GM18505 (cell line): ENCODE data around the gene CTNNAL1.
"Not testable (repeated sequence)": the region's sequence is repeated elsewhere in the genome, so short reads cannot be mapped to it uniquely, and the experiment has no call there.

ENCODE experiments used
- ATAC-seq: cut with Tn5 transposase; IDR thresholded peaks from one replicate; pipeline ENCODE4 v1.9.1; 2021; ENCODE audit not compliant: unreplicated experiment
- POLR2A ChIP-seq: IDR thresholded peaks from 4 replicates; pipeline ENCODE4 v1.6.1; 2011; ENCODE audit warnings: borderline replicate concordance; ENCODE audit not compliant: insufficient read depth, insufficient read length; ENCODE audit errors: extremely low read depth

CTNNAL1 gene

DNA sequence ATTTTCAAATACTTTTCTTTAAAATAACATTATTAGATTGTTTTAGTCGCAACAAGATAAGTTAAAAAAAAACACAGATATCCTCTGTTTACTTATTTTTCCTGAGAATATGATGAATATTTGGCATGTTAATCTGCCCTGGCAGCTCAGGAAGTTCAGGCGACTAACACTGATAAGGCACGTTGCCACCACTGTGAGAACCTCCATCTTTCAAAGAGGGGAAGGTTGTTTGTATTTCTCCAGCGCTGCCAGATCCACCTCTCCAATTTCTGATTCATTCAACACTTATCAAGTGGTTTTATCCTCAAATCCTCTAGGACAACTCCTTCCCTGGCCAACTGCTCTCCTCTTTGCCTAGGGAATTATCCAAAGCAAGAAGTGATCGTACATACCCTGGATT is 21.8 kb downstream of the CTNNAL1 start:
- TF ChIP-seq POLR2A, result no peak
- ATAC-seq, result no peak

DNA sequence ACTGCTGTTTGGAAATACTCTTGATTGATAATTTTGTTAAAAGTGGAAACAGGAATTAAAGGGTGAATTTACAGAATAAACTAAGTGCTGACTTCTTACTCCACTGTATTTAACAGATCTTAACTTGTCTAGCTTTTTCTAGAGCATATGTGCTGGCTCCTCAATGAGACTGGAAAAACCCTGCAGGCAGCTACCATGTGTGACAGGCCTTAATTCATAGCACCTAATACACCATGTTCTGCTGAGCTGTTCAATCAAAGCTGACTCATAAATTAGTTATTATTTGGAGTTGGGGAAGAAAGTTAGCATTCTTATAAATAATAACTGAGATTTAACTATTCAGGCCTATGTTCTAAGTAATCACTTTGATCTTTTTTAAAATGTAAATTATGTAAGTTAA is 29.4 kb downstream of the CTNNAL1 start:
- TF ChIP-seq POLR2A, result no peak
- ATAC-seq, result no peak

DNA sequence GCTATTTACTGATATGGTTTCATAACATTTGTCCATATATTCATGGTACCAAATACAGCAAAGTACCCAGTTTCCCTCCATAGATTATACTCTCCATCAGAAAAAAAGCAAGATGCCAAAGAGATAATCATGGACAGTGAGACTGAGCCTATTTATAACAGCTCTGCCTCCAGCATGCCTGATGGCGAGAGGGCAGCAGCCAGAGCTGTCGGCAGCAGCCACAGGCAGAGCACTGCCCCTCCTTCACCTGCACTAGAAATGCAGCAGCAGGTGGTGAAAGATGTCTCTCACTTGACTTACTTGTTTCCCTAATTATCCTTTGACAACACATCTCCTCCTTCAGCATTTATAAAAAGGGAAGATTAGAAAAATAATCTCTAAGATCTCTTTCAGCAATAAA is 32.4 kb downstream of the CTNNAL1 start:
- no peak for ATAC-seq
- TF ChIP-seq POLR2A, result no peak

DNA sequence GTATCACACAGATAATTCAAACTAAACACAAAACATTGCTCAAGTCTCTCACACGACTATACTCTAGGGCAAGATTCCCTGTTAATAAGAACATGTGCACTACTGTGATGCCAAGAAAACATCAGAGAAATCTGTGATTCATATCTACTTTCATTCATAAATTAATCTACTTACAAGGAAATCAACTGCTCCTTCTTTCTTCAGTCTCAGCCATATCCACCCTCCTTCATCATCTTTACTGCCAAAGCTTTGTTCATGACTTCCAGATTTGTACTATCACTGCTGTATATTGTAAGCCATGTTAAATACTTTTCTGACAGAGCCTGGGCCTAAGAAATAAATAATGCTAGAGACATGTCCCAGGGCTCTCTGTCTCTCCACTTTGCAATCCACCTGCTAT is 35.1 kb downstream of the CTNNAL1 start:
- ATAC-seq, result no peak
- TF ChIP-seq POLR2A, result no peak

DNA sequence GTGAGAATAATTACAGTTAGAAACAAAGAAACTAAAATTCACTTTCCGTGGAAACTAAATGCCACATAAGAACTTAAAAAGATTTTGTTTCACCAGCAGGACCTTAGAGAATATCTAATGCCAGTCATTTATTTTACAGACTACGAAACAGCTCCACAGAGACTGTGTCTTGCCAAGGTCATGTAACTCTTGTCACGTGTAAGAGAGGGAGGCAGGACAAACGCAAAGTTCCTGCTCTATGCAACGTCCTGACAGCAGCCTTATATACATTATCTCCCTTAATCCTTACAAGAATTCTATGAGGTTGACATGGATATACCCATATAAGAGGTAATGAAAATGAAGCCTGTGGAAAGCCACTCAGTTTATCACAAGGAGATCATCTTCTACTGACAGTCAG is 39.4 kb downstream of the CTNNAL1 start:
- ATAC-seq, result no peak
- TF ChIP-seq POLR2A, result no peak

DNA sequence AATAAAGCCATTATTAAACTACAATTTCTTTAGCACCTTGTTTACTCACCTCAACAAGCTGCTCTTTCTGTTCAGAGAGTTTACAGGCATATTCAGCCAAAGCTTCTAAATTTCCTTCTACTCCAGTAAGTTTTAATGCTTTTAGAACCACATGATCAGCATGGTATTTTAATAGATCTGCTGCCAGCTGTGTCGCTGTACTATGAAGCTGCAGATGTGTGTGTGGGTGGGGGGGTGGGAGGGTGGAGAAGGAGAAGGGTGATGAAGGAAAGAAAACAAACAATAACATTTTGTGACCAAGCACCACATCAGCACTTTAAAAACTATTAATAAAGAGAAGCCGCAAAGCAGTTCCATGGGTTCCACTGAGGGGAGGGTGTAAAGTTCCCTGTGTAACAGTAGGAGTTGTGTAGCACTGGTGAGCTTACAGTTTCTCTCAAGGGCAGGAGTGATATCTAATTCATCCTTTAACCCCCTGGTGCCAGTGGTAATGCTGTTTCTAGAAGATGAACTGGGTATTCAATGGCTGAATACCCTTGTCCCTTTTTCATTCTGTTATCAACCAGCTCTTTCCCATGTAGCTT is 40.6 kb downstream of the CTNNAL1 start:
- ATAC-seq, result no peak
- TF ChIP-seq POLR2A, result no peak

DNA sequence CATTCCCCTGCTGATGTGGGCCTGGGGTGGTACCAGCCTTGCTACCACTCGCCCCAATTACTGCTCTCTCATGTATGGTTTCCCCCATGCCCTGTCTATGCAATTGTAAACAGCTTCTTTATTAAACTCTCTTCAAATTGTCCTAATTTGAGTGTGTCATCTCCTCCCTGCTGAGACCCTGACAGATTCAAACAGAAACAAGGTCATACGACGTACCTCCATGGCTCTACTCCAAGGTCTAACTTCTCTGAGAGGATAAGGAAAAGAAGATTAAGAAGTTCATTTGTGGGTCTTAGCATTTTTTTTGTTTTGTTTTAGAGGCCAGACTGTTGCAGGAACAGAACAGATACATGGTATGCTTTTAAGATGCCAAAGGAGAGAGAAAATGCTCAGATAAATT is 41.1 kb downstream of the CTNNAL1 start:
- TF ChIP-seq POLR2A, result no peak
- no peak for ATAC-seq

DNA sequence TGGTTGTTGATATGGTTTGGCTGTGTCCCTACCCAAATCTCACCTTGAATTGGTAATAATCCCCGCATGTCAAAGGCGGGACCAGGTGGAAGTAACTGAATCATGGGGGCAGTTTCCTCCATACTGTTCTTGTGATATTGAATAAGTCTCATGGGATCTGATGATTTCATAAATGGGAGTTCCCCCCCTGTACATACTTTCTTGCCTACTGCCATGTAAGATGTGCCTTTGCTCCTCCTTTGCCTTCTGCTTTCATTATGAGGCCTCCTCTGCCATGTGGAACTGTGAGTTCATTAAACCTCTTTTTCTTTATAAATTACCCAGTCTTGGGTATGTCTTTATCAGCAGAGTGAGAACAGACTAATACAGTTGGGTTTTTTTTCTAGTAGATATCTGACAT is 41.9 kb downstream of the CTNNAL1 start:
- not testable (repeated sequence) for ATAC-seq

DNA sequence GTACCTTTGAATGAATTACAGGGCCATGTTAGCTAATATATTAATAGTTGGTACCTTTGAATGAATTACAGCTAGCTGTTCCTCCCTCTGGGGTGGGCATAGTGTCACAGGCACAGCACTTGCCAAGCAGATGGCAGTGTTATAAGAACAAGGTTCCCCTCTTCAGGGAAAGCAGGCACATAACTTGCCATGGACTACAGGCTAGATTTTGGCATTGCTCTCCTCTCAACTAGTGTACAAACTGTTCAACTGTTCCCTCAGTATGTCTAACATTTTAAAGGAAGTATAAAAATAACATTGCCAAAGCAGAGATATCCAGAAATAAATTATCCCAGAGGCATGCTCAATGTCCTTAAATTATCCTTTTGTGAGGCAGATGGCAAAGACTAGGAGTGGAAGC is 45.4 kb downstream of the CTNNAL1 start:
- no peak for TF ChIP-seq POLR2A
- no peak for ATAC-seq

DNA sequence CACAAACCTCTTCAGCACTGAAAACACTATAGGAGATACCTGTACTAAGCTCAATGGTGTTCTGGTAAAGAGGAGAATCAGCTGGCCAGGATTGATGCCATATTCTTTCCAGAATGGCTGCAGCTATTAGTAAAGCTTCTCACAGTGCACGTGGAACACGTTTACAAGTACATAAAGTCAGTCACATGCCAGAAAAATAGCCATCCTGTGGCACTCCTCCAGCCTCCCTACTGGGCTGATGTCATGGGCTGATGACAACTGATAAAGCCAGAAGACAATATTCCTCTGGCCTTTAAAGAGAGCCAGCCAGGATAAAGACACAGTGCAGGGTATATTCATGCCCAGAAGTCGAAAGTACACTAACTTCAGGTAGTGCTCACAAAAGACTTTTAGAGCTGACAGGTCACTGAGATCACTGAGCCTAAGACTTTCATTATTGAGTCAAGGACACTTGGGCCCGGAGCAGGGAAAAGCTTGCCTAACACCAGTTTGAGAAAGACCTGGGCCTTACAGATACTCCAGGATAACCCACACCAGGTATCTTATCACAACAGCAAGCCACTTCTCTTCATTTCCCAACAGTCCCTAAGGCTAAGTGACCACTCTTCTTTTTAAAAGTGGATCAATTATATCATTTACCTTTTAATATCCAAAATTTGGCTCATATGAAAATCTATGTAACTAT is 49.7 kb downstream of the CTNNAL1 start:
- TF ChIP-seq POLR2A, result no peak
- ATAC-seq, result no peak

DNA sequence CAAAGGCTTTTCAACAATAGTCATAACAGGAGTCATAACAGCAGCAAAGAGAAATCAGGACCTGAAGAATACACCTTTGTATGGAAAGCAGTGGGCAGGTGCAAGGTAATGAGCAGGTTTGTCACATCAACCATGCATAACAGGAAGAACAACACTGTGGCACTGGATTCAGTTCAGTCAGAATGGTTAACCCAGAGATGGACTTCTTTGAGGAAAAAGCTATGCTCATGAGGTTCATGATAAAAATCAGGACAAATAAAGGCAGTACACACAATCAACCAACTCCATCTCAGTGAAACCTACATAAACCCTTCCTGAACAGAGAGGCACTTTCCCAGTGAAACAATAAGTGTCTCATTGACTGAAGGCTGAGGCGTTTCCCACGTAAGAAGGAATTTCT is 52.1 kb downstream of the CTNNAL1 start:
- ATAC-seq, result no peak
- no peak for TF ChIP-seq POLR2A

DNA sequence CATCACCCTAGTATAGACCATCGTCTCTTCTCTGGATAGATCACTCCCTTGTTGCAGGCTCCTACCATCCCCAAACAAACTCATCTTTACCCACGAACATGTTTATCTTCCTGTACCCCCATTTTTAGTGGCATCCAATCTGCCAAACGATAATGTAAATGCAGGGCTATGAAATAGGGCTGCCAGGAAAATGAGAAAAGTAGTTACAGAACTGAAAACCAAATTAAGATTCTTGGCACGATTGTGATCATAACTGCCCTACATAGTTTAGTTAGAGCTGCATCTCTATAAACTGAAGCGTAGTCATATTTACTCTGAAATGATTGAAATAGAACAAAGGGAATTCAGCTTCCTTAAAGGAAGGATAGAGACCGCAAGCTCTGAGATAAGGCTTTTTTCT is 53.0 kb downstream of the CTNNAL1 start:
- ATAC-seq, result no peak
- no peak for TF ChIP-seq POLR2A

DNA sequence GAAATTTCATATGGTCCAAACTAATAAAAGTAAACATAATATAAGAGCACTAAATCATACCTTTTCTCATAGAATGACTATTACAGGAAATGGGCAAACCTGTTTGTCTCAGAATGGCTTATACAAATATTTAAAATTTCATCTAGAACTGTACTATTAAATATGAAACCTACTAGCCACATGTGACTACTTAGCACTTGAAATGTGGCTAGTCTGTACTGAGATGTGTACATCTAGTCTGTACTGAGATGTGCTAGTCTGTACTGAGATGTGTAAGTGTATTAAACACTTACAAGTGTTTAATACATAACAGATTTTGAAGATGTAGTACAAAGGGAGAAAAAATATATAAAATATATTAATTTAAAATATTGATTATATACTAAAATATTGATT is 56.7 kb downstream of the CTNNAL1 start:
- no peak for ATAC-seq
- no peak for TF ChIP-seq POLR2A

DNA sequence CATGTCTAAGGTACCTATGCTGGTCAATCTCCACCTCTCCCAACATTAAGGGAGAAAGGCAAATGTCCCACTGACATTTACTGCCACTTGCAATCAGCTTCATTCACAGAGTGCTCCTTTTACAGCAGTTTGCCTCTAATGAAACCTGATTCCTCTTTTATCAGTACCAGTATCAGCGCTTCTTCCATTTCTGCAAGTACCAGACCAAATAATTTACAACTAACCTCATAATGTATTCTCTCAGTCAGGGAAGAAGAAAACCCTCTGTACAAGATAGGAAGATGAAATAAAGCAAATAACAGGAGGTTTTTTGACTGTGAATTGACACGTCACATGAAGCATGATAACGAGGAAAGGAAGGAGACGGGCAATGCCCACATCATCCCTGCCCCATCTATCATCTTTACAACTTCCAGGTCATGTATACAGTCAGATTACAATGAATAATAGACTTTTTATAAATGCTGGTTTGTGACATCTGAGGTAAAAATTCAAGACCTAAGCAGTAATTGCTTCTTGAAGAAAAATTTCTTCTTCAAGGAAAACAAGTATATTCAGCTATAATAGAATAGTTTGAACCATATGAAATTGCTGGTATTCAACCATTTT is 57.2 kb downstream of the CTNNAL1 start:
- ATAC-seq, result no peak
- no peak for TF ChIP-seq POLR2A
